Limb (tissue), 2 donors: ENCODE data around the gene CNPY4.
"Not testable (repeated sequence)": the region's sequence is repeated elsewhere in the genome, so short reads cannot be mapped to it uniquely, and the experiment has no call there.

Experiments
- DNase-seq, 2 donors: peaks; one replicate each; pipeline ENCODE4 v3.0.0-alpha.2; 2016; ENCODE audit errors: extremely low spot score in 2 of 2

CNPY4 gene

DNA sequence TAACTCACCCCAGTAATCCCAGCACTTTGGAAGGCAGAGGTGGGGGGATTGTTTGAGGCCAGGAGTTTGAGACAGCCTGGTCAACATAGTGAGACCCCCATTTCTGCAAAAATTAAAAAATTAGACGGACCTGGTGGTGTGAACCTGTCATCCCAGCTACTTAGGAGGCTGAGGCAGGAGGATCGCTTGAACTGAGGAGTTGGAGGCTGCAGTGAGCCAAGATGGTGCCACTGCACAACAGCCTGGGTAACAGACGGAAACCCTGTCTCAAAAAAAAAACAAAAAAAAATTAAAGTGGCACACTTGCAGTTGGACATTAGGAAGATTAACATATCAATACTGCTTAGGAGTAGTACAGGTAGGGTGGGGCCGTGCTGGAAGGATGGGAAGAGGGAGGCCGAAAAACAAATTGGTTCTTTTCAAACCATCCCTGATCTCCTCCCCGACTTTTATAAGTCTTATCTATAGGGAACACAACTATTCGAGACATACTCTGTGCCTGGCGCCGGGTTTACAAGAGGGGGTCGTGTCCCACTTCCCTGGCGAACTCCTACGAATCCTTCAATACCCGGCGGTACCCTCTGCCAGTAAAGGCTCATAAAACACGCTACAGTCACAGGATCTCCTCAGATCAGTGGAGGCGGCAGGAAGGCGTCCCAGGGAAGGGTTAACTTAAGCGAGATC is 904 bp upstream of the CNPY4 start:
- no peak for DNase-seq

DNA sequence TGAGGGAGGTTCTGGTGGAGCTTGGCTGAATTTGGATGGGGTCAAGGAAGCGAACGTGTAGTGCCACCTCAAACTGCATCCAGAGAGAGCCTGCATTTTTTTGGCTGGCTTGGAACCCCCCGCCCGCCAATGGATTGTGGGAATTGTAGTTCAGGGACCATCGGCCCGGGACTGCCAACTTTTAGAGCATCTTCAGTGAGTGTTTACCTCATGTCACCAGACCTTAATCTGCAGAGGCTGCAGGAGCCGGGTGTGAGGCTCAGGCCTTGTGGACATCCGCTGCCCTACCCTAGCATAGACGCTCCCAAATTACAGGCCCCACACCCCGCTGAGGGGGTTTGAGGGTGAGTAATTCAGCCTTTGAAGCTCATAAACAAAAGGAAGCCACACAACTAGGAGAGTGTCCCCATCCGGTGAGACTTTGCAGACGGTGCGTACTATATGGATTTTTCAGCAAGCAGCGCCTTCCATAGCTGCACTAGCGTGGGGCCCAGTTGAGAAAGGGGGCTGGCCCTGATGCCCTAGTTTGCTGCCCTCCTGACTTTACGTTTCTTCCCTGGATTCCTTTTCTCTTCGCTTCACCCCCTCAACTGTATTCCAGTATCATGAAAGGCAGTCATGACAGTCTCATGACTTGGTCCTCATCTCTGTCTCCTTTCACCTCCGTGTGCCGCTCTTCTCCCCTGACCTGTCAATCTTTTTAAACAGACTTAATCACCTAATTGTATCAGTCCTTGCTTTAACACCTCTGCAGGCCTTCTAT is 717 bp downstream of the CNPY4 start:
- DNase-seq = peak; percentile 77 to 85

DNA sequence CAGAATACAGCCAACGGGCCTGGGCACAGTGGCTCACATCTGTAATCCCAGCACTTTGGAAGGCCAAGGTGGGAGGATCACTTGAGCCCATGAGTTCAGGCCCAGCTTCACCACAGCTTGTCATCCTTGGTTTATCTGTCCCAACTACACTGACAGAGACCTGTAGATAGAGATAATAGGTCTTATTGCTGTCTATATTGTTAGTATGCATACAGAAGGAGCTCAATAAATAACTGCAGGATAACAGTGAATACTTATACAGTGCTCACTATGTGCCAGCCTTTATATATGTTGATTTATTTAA is 1.3 kb downstream of the CNPY4 start:
- no peak for DNase-seq

DNA sequence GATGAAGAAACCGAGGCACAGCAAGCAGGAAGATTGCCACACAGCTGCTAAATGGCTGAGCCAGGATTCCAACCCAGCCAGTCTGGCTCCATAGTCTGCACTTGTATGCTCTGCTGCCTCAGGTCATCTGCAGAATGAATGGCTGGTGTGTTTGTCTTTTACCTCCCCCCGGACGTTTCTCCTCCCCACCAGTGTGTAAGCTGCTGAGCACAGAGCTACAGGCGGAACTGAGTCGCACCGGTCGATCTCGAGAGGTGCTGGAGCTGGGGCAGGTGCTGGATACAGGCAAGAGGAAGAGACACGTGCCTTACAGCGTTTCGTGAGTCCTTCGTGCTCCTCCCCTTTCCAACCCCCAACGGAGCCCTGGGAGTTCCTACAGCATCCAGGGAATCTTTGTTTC is 2.6 kb downstream of the CNPY4 start:
- DNase-seq = no peak

DNA sequence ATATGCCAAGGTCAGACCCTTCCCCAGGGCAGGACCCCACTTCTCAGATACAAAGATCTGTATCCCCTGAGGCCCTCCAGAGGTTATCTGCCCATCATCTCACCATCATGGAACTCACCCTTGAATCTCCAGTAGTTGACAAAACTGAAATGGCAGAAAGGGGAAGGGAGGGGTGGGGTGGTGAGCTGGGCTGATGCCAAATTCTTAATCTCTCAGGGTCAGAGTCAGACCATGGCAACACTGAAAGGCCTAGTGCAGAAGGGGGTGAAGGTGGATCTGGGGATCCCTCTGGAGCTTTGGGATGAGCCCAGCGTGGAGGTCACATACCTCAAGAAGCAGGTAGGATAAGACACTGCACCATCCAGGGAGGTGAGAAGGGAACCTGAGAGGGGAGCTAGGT is 3.1 kb downstream of the CNPY4 start:
- DNase-seq = no peak

DNA sequence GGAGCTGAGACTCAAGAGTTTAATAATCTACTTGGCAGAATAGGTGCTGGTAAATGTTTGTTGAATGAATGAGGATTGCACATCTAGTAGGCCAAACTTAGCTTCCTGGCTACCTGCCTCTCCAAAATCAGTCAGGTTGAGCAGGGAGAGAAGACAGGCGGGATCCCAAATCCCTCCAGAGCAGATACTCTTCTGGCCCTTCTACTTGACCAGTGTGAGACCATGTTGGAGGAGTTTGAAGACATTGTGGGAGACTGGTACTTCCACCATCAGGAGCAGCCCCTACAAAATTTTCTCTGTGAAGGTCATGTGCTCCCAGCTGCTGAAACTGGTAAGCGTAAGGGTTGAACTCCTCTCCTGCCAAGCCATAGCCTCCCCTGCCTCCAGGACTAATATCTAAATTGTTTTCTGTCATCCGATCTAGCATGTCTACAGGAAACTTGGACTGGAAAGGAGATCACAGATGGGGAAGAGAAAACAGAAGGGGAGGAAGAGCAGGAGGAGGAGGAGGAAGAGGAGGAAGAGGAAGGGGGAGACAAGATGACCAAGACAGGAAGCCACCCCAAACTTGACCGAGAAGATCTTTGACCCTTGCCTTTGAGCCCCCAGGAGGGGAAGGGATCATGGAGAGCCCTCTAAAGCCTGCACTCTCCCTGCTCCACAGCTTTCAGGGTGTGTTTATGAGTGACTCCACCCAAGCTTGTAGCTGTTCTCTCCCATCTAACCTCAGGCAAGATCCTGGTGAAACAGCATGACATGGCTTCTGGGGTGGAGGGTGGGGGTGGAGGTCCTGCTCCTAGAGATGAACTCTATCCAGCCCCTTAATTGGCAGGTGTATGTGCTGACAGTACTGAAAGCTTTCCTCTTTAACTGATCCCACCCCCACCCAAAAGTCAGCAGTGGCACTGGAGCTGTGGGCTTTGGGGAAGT is 5.1 kb downstream of the CNPY4 start:
- no peak for DNase-seq

DNA sequence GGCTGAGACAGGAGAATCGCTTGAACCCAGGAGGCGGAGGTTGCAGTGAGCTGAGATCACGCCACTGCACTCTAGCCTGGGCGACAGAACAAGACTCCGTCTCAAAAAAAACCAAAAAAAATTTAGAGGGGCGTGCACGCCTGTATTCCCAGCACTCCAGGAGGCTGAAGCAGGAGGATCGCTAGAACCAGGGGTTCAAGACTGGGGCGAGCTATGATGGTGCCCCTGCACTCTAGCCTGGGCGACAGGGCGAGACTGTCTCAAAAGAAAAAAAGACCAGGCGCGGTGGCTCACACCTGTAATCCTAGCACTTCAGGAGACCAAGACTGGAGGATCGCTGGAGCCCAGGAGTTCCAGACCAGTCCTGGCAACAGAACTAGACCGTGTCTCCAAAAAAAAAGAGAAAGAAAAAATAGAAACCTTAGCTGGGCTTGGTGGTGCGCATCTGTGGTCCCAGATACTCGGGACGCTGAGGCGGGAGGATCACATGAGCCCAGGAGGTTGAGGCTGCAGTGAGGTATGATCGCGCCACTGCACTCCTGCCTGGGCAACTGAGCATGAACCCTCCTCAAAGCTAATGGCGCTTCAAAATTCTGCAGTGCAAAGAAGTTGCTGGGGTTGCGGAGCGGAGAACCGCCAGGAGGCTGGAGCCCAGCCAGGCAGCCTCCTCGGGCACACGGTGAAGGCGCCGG is 7.0 kb downstream of the CNPY4 start:
- DNase-seq = no peak

DNA sequence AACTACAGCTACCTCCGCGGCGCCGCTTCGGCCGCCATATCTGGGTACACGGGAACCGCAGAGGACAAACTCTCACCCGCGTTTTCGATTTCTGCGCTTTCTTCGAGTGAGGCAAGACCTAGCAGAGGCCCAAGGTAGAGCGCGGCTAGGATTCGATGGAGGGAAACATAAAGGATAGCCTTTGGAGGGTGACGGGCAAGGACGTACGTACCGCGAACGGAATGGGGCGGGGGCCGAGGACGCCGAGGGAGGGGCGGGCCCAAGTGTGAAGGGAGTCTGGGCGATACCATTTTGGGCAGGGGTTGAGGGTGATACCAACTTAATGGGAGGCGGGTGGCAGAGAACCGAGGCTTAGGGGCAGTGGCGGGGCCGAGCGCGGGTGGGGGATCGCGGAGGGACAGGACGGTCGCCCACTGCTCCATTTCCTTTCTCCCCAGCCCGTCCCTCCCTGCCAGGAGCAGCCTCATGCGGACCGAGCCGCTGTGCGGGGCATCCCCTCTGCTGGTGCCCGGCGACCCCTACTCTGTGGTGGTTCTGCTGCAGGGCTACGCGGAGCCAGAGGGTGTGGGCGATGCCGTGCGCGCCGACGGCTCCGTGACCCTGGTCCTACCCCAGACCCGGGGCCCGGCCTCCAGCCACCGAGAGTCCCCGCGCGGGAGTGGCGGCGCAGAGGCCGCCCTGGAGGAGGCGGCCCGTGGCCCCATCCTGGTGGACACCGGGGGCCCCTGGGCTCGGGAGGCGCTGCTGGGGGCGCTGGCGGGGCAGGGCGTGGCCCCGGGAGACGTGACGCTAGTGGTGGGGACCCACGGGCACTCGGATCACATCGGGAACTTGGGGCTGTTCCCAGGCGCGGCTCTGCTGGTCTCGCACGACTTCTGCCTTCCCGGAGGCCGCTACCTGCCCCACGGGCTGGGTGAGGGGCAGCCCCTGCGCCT is 7.8 kb downstream of the CNPY4 start, which contains the start of gene MBLAC1:
Gene MBLAC1 (plus strand): TSS at position 37 of the 935 bp plus-strand sequence. CDS start 429 bp downstream, at position 466.
- peak; percentile 93 to 96 for DNase-seq

DNA sequence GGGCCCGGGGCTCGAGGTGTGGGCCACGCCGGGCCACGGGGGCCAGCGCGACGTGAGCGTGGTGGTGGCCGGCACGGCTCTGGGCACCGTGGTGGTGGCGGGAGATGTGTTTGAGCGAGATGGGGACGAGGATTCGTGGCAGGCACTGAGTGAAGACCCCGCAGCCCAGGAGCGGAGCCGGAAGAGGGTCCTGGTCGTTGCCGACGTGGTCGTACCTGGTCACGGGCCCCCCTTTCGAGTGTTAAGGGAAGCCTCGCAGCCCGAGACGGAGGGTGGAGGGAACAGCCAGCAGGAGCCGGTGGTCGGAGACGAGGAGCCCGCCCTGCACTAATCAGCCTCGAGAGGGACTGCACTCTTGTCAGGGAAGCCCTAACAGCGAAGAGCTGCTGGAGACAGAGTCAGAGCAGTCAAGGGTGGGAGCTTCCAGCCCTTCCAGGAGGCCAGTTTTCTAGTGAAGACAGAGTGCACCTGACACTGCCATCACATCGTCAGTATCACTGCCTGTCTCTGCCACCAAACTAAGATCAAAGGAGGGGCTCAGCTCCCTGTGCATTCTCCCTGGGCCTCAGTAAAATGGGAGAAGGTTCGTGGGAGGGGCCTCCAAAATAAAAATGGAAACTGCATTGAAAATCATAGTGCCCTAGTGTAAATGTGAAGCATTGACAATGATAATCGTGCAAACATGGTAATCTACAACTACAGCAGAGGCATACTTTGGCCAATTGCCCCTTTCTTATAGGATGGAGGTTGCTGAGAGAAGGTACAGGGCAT is 8.6 kb downstream of the CNPY4 start:
- peak in 1 of 2 donors; percentile 64 for DNase-seq

DNA sequence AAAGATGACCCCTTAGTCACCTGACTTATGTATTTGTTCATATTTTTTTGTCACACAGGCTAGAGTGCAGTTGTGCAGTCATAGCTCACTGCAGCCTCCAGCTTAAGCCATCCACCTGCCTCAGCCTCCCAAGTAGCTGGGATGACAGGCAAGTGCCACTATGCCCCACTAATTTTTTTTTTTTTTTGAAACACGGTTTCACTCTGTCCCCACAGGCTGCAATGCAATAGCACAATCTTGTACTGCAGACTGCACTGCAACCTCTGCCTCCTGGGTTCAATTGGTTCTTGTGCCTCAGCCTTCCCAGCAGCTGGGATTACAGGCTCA is 9.2 kb downstream of the CNPY4 start:
- DNase-seq = no peak

DNA sequence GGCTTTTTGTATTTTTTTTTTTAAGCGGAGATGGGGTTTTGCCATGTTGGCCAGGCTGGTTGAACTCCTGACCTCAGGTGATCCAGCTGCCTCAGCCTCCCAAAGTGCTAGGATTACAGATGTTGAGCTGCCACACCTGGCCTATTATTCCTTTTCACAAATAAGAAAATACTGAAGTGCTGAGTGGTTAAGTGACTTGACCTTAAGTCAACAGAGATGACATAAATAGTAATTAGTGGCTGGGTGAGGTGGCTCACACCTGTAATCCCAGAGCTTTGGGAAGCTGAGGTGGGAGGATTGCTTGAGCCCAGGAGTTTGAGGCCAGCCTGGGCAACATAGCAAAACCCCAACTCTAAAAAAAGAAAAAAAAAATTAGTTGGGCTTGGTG is 10.8 kb downstream of the CNPY4 start:
- DNase-seq = not testable (repeated sequence)

DNA sequence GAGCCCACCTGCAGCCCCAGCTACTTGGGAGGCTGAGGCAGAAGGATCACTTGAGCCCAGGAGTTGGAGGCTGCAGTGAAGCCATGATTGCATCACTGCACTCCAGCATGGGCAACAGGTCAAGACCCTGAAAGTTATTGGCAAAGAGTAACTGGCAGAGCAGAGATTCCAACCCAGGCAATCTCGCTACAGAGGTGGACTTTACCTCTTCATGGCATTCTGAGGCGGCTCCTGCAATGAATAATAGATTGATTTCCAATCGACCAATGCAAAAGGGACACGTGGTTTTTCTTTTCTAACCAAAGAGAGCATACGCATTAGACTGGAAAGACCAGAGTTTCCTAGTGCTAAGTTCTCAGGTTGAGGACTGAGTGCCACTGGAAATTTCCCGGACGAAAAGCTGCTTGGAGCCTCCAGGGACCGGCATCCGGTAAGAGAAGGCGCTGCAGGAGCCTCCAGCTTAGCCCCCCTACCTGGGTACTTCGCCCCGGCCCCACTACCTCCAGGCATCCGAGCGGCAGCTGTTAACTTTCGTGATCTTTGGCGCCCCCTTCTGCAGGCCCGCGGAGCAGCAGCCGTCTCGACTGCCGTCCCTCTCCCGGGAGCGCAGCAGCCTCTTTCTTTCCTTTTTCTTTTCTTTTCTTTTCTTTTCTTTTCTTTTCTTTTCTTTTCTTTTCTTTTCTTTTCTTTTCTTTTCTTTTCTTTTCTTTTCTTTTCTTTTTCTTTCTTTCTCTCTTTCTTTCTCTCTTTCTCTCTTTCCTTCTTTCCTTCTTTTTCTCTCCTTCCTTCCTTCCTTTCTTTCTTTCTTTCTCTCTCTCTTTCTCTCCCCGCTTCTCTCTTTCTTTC is 11.4 kb downstream of the CNPY4 start:
- DNase-seq = peak; percentile 66 to 90

DNA sequence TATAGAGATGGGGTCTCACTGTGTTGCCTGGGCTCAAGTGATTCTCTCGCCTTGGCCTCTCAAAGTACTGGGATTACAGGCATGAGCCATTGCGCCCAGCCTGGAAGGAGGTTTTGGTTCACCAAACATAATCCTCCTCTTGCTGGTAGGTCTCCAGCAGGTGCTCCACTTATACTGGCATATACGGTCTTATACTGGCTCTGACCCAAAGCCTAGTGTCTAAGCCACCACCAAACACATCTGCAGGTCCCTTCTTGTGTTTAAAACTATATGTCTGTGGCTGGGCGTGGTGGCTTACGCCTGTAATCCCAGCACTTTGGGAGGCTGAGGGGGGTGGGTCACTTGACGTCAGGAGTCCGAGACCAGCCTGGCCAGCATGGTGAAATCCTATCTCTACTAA is 12.7 kb downstream of the CNPY4 start:
- no peak for DNase-seq

DNA sequence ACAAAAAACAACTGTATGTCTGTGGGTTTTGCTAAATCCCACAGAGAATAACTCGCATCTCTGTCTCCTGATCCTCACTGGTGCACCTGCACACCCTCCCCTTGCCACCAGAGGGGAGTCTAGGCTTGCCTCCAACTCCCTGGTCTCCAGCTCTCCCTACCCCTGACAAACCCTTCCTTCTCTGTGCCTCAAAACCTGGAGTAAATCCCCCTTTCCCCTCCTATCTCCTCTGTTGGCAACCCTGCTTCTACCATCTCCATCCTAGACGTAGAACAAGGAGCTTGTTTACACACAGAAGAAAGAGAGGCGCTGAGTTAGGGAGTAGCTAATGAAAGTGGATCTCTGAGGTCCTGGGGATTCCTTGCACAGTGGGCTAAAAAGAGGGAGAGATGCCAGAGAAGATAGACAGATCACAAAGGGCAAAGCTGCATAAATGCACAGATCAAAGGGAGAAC is 13.3 kb downstream of the CNPY4 start:
- peak; percentile 45 to 72 for DNase-seq

DNA sequence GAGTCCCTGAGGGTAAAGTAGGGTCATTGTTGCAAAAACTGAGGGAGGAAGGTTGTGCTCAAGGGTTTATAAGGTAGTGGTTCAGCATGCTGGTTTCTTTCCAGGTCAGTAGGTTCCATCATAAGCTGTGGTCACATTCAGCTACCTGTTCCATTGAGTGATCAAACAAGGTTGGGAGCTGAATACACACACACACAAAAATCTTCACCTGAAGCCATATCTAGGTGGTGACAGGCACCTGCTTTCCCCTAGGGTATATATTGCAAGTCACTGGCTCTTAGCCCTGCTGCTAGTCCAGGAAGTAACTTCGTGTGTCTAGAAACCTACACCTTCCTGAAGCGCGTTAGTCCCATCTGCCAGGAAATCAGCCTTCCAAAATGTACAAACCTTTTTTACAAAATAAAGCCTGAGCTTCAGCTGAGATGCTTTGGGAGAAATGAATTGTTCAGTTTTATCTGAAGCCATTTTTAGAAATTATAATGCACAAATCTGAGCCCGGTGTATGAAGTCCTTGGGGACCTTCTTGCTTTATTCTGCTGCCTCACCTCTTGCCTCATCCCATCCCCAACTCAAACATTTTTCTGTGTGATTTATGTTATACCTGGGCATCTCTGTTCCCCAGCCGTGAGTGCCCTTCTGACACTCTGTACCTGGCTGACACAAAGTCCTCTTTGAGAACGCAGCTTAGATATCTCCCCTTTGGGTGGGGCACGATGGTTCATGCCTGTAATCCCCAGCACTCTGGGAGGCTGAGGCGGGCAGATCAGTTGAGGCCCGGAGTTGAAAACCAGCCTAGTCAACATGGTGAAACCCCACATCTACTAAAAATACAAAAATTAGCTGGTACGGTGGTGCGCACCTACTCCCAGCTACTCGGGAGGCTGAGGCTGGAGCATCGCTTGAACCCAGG is 18.7 kb downstream of the CNPY4 start:
- no peak for DNase-seq

DNA sequence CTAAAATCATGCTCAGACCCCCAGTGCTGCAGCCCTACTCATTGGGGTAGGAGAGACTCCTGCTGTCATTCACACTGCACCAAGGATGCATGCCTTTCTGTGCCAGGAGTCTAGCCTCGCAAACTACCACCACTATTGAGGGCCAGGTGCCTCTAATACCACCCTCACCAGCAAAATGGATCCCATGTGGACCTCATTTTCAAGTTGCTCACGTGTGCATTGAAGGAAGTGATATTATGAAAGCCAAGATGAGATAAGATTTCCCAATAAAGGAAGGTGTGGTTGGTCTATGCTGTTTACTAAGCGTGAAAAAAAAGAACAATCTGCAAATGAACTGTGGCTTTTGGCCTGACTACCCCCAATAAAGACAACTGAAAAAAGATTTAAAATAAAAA is 22.1 kb downstream of the CNPY4 start:
- no peak for DNase-seq

DNA sequence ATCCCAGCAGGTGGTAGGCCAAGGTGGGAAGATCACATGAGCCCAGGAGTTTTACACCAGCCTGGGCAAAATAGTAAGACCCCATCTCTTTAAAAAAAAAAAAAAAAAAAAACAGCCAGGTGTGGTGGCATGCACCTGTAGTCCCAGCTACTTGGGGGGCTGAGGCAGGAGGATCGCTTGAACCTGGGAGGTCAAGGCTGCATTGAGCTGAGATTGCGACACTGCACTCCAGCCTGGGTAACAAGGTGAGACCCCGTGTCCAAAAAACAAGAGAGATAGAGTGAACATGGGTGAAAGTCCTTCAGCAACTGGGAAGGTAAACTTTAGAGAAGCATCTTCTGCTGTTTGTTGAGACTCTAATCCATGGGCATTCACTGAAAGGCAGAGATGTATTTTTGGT is 23.0 kb downstream of the CNPY4 start:
- no peak for DNase-seq

DNA sequence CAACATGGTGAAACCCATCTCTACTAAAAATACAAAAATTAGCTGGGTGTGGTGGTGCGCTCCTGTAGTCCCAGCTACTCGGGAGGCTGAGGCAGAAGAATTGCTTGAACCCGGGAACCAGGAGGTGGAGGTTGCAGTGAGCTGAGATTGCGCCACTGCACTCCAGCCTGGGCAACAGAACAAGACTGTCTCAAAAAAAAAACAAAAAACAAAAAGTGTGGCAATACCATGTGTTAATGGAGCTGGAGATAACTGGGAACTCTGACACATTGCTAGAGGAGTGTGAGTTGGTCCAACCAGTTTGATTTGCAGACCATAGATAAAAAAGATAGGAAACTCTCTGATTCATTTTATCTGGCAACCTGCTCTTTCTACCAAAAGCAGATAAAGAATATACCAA is 26.9 kb downstream of the CNPY4 start:
- not testable (repeated sequence) for DNase-seq
